Fibroblast of the aortic adventitia (primary cell): ENCODE measurements around the gene CELF5. TPM values are rescaled to one million over a fixed set of nuclear protein-coding genes. Genes with fewer than 3 reads are reported as not detected.

Source experiments
- DNase-seq: peaks from one replicate; pipeline ENCODE4 v3.0.0-alpha.2; 2010; ENCODE audit warnings: low read depth
- H3K4me3 ChIP-seq: 2 replicates; pipeline ENCODE4 v1.5.1; 2011; ENCODE audit warnings: low read depth, mild to moderate bottlenecking, control low read depth, low read length, moderate library complexity
- CTCF ChIP-seq: IDR thresholded peaks from 2 replicates; pipeline ENCODE4 v1.5.1; 2011; ENCODE audit warnings: mild to moderate bottlenecking, low read length, control low read depth, inconsistent platforms; ENCODE audit not compliant: insufficient read depth
- total RNA-seq: library from RNA; depleted of rRNA; stranded (reverse); fragments of >200 nt; gene quantifications from 2 replicates; pipeline ENCODE4 v1.2.3, GENCODE V29; 2012; ENCODE audit warnings: low replicate concordance

Gene CELF5
- total RNA-seq, 1 donor = not detected

GRCh38 chr19:3320354-3320670, 95.9 kb downstream of the CELF5 start:
- no peak for DNase-seq
- TF ChIP-seq CTCF = no peak
- H3K4me3 ChIP-seq = no peak overlapping the region

GRCh38 chr19:3320853-3321252, 96.4 kb downstream of the CELF5 start:
- no peak for TF ChIP-seq CTCF
- H3K4me3 ChIP-seq = no peak overlapping the region
- DNase-seq = no peak

- DNase-seq = no peak
- TF ChIP-seq CTCF = no peak
- H3K4me3 ChIP-seq = no peak overlapping the region
Measured at GRCh38 chr19:3321696-3322095, 97.2 kb downstream of the CELF5 start.

- no peak overlapping the region for H3K4me3 ChIP-seq
- TF ChIP-seq CTCF = no peak
- no peak for DNase-seq
Measured at GRCh38 chr19:3322199-3322978, 97.9 kb downstream of the CELF5 start.

- TF ChIP-seq CTCF = no peak
- no peak for DNase-seq
- no peak overlapping the region for H3K4me3 ChIP-seq
Measured at GRCh38 chr19:3323026-3323425, 98.6 kb downstream of the CELF5 start.

GRCh38 chr19:3323658-3324057, 99.2 kb downstream of the CELF5 start:
- no peak for TF ChIP-seq CTCF
- H3K4me3 ChIP-seq = no peak overlapping the region
- DNase-seq = no peak

GRCh38 chr19:3324405-3324856, 100.0 kb downstream of the CELF5 start:
- TF ChIP-seq CTCF = peak; percentile 75
- H3K4me3 ChIP-seq = no peak overlapping the region
- peak; percentile 23 for DNase-seq
